Prostate gland (tissue), 2 donors: Measurements from ENCODE around the gene CFC1.
"Not testable (repeated sequence)": the region's sequence is repeated elsewhere in the genome, so short reads cannot be mapped to it uniquely, and the experiment has no call there.

Experiments used
- CTCF ChIP-seq, 4 experiments: fragments of 200-600 bp in 2 of 4; fragments of 450-650 bp in 2 of 4; sonication (generic) in 2 of 4; IDR thresholded peaks; 1 replicate in 3 of 4; 2 replicates in 1 of 4; pipeline ENCODE4 v1.5.1; 2016 to 2019; ENCODE audit warnings: antibody characterized with exemption in 4 of 4, mild to moderate bottlenecking in 2 of 4, moderate library complexity in 2 of 4
- POLR2A ChIP-seq: fragments of 450-650 bp; IDR thresholded peaks from one replicate; pipeline ENCODE4 v1.6.1; 2016; ENCODE audit warnings: antibody characterized with exemption, mild to moderate bottlenecking
- POLR2AphosphoS5 ChIP-seq: sonication (generic); formaldehyde crosslinking; IDR thresholded peaks from one replicate; pipeline ENCODE4 v1.6.1; 2017; ENCODE audit warnings: antibody characterized with exemption

- TF ChIP-seq POLR2AphosphoS5; CTCF (IDR thresholded peaks at IDR 0.05); POLR2A: not testable (repeated sequence)
Observed at GRCh38 chr2:130566165-130566564, 33.2 kb downstream of the CFC1 start.
